IPS-NIHi7 (cell line): Measurements from ENCODE around the gene PALLD.
"Not testable (repeated sequence)": the region's sequence is repeated elsewhere in the genome, so short reads cannot be mapped to it uniquely, and the experiment has no call there.

ENCODE experiments used
- DNase-seq: peaks from one replicate; pipeline ENCODE4 v3.0.0; 2012; ENCODE audit warnings: mixed read lengths; ENCODE audit errors: extremely low spot score

The PALLD gene

DNA sequence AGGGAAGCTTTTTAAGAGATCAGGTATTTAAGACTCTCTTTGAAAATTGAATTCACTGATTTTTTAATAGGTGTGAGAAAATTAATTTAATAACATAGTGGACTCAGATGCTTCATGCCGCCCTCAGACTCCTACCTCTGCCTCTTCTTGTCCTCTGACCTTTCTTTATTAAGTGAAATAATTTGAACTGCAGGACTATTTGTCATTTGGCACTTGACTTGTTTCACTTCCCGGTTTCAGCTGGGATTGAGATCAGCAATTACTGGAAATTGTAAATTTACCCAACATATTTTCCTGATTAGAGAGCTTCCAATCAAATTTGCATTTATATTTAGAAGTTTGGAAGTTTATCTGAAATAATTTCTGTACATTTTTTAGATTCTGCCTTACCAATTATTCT, 396.4 kb downstream of the PALLD start:
- no peak for DNase-seq

DNA sequence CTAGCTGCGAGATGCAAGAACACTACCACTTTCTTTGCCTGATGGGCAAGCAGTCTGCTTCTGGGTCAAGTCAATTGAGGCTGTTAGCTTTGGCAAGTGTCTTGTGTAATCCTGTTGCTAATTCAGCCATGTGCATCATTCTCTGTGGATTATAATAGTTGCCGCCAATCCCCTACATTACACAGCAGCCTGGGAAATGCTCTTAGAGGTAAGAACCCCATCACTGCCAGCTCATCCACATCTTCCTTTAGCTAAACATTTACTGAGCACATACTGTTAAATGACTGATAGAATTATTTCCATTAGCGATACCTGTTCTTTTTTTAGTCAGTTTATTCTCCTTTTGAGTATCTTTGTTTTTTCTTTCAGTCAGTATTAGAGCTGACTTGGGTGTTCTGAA, 397.0 kb downstream of the PALLD start:
- DNase-seq, result no peak

DNA sequence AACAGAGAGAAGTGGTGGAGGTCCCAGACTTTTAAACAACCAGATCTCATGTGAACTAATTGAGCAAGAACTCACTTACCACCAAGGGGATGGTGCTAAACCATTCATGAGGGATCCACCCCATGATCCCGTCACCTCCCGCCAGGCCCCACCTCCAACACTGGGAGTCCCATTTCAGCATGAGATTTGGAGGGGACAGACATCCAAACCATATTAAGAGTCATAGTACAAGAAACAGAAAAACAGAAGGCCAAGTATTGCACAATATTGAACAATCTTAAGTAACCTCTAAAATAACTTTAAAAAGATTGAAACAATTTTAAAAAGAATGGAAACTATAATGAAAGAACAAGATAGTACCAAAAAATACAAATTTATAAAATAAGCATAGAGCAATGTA, 403.2 kb downstream of the PALLD start:
- DNase-seq, result no peak

DNA sequence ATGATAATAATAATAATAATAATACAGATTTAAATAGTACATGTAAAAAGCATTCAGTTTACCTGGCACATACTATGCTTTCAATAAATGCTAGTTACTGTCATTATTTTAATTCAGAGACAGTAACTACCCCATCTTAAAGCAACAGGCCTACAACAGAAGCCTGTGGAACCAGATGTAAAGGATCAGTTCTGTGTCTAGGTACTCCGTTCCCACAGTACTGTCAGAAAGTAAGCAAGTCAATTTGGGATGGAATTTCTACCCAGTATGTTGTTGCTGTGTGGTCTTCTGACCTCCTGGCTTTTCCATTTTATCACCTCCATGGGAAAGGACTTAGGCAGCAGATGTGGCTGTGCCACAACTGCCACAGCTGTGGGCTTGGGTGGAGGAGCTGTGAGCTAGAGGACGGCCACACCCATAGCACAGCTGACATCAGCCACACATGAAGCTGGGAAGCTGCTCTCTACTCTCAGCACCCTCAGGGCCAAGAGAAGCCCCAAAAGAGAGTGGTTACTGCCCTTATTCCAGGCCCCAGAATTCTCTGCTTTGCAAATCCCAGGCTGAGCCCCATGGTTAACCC, 410.4 kb downstream of the PALLD start:
- no peak for DNase-seq

DNA sequence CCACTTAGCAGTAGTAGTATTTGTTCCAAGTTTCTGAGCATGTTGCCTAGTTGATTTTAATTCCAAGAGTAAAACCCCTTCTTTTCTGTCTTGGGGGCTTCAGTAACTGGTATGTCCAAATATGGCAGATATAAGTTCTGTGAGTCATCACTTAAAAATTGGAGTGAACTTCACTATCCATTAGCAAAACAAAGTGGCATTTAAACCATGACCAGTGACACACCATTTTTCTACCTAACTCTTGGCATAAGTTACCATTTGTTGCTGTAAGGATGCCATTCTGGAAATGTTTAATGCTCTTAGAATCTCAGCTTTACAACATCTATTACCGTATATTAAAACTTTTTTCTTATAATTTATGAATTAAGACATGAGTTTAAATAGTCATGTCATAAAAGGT, 411.2 kb downstream of the PALLD start:
- no peak for DNase-seq

DNA sequence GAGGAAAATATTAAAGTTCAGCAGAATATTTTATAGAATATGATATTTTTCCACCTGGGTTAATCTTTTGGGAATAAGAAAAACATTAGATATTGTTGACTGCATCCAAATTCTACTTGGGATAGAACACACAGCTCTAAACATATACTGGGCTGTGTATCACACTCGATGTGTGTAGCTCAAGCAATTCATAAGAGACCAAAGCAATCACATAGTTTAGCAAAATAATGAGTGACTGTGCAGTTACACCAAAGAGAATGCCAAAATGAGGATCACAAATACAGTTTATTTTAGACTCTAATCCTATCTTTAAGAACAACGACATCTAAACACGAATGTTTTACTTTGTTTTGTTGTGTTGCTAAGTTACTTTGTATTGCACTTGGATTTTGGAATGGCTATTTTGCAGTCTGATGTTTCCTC, 412.0 kb downstream of the PALLD start:
- no peak for DNase-seq

DNA sequence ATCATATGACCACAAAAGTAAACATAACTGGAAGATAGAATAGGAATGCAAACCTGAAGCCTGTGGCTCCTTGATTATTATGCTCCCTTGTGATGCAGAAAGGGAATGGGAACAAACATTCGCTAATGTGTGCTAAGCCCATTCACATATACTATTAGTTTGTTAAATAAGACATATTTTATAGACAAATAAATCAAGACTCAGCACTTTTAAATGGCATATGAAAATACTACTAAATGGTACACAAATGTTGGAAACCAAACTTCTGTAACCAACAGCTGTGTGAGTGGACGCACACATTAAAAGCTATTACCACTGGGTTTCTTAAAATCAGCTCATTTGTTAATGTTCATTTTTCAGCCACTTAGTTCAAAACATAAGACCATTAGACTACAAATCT, 417.2 kb downstream of the PALLD start:
- no peak for DNase-seq

DNA sequence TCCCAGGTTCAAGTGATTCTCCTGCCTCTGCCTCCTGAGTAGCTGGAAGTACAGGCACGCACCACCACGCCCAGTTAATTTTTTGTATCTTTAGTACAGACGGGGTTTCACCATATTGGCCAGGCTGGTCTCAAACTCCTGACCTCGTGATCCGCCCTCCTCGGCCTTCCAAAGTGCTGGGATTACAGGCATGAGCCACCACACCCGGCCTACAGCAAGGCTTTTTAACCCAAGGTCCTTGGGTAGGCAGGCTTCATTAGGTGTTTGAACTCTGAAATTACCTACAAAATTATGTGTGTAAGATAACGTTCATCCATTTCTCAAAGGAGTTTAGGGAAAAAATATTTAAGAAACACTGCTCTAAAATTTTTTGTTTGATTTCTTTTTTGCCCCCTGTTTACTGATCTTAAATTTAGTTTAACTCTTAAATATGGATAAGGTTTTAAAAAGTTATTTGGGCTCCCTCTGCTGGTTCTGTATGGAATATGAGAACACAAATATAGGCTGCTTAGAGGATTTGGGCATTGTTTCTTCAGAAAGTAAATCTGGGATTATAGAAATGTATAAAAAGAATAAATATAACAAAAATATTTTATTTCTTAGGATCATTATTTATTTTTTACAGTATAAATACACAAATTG, 420.4 kb downstream of the PALLD start:
- peak; percentile 26 for DNase-seq

DNA sequence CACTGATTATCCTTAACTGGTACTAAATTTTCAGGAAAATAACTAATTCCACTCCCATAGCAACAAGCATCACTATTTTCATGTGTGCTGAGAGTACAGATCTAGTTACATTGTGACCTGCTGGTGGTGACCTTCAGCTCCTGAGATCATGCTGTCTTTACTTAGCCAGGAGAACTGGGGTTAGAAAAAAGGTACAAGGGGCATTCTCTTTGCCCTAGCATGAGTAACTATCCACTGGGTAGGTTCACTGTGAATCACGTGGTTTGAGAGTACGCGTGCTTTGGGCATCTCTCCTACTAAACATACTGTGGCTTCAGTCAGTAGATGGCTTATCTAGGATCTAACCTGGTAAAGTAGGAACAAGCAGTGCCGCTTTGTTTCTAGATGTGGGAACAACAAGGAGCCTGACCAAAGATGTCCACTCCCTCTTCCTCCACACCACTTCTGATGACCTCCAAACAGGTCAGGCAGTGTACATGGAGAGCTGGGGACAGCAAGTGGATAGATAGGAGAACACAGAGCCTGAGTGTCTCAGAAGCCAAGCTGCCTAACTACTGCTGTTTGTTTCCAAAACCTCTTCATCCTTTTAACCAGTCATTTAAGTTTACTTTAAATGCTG, 423.0 kb downstream of the PALLD start:
- no peak for DNase-seq

DNA sequence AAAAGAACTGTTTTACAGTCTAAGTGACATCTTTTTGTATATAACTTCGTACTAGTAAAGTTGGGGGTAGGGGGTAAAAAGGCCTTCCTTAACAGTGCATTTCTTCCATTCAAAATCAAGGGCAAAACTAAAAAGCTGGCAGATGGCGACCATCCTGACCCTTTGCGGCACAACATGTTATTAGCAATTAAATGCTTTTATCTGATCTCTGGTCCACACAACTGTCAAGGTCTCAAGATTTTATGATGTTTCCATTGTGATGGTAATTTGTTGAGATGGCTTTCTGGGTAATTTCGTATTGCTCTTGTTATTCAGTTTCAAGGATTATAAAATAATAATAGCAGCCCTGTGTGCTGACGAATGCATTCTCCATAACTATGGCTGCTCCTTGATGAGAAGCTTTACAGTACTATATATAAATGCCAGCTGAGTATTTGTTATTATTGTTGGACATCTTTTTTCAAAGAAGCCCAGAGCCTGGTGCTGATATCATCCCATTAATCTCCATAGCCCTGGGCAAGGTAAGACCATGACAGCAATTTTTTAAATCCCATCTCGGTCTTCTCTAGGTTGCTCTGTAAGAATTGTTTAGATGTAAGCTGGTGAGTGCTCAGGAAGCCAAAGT, 423.7 kb downstream of the PALLD start:
- no peak for DNase-seq

DNA sequence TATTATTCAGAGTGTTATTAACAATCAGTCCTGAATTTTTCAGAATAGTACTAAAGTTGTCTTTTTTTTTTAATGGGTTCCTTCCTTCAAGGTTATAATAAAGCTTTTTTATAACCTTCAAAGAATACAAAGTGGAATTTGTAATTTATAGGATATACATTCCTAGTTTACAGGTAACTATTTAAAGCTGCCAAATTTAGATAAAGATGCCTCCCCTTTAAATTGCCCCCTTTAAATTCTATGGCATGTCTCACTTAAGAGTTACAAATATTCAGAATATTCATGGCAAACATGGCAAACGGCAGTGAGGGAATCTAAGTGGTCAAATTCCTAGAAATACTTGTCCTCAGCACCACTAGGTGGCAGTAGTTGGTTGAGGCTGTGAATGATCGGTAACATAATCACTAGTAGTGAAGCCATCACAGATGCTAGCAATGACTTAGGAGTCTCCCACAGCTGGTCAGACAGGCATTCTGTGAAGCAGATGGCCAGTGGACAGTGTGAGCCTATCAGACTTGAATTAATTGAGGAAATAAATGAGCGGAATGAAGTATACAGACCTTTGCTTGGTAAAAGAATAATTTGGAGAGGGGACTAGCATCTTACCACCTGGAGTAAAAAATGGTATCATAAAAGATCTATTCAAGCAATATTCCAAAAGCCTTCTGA, 426.8 kb downstream of the PALLD start:
- peak; percentile 78 for DNase-seq

DNA sequence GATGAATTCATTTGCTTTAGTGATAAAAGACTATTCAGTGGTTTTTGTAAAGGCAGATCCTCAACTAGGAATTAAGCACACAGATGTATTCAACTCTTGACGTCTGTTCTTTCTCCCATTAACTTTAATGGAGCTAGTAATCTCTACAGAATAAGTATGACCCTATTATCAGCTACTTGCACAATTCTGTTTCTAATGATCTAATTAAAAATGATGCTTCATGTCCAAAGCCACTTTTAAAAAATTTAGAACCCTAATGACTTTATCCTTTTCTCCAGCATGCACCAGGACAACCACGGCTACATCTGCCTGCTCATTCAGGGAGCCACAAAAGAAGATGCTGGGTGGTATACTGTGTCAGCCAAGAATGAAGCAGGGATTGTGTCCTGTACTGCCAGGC, 427.8 kb downstream of the PALLD start:
- DNase-seq, result no peak

DNA sequence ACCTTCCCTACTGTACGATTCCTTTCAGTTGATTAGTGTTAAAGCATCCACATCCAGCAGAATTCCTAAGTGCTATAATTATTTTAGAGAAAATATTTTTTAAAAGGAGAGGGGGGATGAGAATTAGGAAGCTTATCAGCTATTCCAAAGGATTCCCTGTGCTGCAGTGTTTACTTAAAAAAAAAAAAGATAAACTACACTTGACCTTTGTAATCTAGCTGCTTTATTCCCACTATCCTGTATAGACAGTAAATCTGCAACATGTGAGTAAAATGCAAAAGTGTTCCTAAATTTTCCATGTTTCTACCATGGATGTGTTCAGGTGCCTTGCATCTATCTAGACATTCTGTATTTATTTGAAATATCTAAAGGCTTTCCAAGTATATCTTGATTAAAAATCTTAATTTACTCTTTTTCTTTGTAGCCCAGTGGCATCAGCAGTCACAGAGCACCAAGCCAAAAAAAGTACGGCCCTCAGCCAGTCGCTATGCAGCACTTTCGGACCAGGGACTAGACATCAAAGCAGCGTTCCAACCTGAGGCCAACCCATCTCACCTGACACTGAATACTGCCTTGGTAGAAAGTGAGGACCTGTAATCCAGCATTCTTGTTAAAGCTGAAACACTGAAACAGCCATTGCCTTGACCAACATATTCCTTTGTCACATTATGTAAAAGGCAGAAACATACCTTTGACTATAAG, 429.1 kb downstream of the PALLD start:
- DNase-seq, result no peak

DNA sequence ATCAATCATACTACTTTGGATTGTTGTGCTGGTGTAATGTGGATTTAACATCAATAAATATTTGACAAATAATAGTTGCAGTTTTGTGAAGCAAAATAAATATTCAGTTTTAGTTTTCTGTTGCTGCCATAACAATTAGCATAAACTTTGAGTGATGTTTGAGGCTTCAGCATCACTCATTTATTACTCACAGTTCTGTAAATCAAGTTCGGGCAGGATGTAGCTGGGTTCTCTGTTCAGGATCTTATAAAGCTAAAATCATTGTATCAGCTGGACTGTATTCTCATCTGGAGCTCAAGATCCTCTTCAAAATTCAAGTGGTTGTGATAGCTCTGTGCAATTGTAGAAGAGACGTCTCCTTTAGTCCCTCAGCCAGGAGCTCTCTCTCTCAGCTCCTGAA, 431.5 kb downstream of the PALLD start:
- DNase-seq, result no peak

DNA sequence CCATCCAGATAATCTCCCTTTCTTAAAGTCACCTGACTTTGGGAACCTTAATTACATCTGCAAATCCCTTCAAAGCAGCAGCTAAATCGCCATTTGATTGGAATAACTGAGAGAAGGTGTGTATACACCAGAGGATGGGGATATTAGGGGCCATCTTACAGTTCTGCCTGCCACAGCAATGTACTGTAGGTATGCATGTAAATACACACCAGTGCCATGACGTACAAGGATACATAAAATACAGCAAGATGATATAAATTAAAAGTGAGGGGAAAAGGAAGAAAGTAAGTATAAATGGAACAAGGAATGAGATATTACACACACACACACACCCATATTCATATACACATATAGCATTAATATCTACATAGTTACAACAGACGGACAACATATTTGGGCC, 432.0 kb downstream of the PALLD start:
- no peak for DNase-seq

DNA sequence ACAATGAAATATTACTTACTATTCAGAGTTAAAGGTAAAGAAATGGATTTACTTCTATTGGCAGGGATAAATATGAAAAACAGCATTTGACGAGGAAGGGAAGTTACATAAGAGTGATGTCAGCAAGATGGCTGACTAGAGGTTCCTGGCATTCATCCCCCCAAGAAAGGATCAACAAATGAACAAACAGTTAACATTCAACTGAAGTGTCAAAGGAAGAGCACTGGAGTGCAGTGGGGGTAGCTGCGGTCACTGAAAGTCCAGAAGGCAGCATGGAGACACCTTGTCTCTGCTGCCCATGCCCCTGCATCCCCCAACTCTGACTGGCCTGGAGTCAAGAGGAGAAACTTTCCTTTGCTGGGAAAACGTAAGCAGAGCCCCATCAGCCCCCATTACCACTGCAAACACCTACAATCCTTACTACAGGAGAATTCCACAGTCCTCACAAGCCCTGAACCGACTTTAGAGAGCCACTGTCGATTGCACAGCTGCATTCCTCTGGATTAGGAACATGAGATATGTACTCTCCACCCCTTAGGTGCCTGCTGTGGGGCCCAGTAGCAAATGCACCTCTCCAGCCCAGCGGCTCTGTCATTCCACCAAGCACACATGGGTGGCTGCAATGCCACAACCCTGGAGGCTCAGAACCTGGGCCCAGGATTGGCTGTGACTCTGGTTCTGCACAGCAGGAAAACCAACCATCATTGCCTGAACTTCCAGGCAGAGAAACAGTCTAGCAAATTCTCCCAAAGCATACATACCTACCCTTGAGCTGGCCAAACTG, 433.8 kb downstream of the PALLD start:
- no peak for DNase-seq

DNA sequence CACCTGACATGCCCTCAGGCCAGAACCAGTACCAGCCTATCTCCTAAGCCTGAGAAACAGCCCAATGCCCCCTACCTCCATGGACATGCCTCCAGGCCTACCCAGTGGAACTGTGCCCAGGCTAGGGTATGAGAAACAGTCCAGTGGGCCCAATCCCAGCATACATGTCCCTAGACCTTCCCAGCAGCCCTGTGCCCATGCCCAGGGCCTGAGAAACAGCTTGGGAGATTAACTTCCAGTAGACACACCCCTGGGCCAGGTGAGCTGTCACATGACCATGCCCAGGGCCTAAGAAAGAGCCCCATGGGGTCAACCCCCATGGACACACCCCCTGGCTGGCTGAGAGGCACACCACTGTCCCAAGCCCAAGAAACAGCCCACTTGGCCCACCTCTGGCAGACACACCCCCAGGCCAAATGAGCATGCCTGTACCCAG, 434.4 kb downstream of the PALLD start:
- no peak for DNase-seq

DNA sequence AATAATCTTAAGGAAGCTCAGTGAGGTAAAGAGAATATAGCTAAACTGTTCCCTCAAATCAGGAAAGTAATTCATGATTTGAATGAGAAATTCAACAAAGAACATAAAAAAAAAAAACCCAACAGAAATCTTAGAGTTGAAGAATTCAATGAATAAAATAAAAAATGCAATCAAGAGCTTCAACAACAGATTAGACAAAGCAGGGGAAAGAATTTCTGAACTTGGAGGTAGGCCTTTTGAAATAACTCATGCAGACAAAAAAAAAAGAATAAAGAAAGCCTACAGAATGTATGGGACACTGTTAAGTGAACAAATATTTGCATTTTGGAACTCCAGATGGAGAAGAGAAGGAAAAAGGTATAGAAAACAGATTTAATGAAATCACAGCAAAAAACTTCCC, 435.3 kb downstream of the PALLD start:
- DNase-seq, result no peak

DNA sequence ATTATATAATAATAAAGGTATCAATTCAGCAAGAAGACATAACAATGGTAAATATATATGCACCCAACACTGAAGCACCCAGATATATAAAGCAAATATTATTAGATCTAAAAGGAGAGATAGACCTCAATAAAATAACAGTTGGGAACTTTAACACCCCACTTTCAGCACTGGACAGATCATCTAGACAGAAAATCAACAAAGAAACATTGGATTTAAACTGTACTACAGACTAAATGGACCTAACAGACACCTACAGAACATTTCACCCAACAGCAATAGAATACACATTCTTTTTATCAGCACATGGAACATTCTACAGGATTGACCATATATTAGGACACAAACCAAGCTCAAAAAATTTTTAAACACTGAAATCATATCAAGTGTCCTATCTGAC, 436.6 kb downstream of the PALLD start:
- DNase-seq, result no peak

DNA sequence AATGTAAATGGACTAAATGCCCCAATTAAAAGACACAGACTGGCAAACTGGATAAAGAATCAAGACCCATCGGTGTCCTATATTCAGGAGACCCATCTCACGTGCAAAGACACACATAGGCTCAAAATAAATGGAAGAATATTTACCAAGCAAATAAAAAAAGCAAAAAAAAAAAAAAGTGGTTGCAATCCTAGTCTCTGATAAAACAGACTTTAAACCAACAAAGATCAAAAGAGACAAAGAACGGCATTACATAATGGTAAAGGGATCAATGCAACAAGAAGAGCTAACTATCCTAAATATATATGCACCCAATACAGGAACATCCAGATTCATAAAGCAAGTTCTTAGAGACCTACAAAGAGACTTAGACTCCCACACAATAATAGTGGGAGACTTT, 440.6 kb downstream of the PALLD start:
- not testable (repeated sequence) for DNase-seq

DNA sequence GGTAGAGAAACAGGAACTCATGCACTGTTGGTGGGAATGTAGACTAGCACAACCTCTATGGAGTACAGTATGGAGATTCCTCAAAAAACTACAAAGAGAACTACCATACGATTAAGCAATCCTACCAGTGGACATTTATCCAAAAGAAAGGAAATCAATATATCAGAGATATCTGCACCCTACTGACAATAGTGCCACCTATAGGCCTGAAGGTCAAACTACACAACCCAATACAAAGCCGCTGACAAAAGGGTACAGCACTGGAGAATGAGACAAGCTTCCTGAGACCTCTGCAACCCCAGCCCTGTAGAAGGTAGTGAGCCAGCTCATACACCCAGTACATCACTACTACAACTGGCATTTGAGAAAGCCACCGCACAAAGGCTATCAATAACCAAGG, 446.1 kb downstream of the PALLD start:
- peak; percentile 64 for DNase-seq
